Renal cortex interstitium (tissue), 11 donors: ENCODE data around the gene PUM2. TPM values are rescaled to one million over a fixed set of nuclear protein-coding genes. Genes with fewer than 3 reads are reported as not detected.
A peak's percentile ranks its signal among the peaks of the same experiment; 100 is the strongest.

Source experiments
- DNase-seq, 11 donors: peaks; one replicate each; pipeline ENCODE4 v3.0.0-alpha.2; 2013; ENCODE audit warnings: low read depth in 9 of 11, low spot score in 4 of 11; ENCODE audit errors: extremely low read depth in 1 of 11
- polyA plus RNA-seq, 3 donors: library from polyadenylated mRNA; unstranded; fragments of 120-200 nt; gene quantifications; one replicate each; pipeline ENCODE4 v1.2.1, GENCODE V29; 2013; ENCODE audit not compliant: insufficient read length in 3 of 3

The PUM2 gene
- polyA plus RNA-seq, 3 donors, result 99.2 to 112 (median 105) TPM

GRCh38 chr2:20214566-20215182 lies 136.0 kb downstream of the PUM2 start:
- DNase-seq, result no peak

GRCh38 chr2:20213651-20214565 lies 136.7 kb downstream of the PUM2 start:
- DNase-seq, result no peak

DNA sequence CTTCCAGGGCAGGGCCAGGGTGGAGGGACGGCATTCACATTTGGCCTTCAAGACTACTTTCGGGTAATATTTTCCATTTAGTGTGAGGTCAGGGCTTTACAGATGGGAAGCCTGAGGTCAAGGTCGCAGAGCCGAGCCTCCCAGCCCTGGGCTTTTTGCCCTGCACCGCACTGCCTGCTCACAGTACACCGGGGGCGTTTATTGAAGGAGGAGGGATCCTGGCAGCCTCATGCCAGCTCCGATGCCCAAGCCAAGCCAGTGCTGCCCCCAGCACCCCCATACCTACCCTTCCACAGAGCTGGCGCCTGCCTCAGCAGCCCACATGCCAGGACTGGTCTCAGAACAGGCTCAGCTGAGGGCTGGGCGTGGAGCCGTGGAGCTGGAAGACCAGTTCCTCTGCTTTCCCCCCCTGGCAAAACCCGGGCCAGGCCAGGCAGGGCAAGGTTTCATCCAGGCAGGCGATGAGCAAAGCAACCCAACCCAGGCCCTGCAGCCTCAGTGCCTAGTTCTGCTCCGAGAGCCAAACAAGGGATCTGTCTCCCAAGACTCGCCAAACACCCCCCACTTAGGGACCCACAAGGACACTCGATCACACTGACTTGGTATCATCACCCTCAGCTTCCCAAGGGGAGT lies 137.7 kb downstream of the PUM2 start:
- no peak for DNase-seq

DNA sequence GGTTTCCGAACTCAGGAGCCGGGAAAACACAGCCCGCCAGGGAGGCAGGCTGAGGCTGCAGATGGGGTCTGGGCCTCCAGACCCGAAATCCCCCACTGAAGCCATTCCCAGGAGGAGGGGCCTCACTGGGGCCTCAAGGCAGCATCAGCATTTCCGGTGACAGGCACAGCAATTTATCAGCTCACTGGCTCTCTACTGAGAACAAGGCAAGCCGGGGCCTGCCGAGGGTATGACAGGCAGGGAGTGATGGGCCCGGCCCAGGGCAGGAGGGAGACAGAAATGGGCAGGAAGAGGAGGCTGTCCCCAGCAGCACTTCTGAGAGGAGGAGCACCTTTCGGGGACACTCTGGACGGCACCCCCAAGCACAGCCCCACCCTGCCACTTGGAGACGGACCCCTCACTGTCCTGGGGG lies 138.2 kb downstream of the PUM2 start:
- DNase-seq, result peak in 7 of 11 donors; percentile 36 to 81 (median 66)

DNA sequence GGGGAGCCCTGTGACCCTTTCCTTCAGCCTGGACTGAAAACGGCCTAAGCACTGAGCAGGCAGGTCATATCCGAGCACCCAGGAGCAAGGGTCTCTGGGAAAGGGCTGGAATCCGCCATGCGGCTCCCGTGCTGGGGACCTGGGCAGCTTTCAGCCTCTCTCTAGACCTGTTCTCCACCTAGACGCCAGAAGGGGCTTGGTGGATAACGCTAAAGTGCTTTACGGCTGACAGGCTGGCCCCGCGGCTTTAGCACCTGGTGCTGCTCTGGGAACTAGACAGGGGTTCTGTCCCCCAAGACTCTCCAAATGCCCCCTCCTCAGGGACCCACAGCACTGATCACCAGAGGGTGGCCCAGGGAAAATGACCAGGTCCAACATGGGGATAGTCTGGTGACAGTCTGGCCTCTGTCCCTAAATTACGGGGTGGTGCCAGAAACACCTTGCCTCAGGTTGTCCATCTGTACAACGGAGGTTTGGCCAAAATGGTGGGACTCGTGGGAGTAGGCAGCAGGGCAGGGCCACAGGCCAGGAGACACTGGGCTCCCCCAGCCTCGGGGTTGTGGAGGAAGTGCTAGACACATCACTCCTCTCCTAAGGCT lies 138.7 kb downstream of the PUM2 start:
- DNase-seq, result no peak

DNA sequence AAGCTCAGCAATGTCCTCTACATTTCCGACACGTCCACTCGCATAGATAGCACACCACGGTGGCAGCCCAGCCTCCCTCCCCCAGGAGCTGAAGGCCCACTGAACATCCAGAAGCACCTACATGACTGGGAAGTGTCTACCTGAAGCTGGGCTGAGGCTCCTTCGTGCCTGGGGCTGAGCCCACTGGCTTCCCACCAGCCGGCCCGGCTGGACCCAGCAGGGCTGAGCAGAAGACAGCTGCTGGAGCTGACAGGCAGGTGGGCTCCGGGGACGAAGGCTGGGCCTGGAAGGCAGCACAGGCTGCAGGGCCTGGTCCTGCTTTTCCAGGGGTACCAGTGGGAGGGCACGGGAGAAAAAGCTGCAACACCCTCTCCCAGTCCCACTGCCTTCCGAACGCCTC lies 139.2 kb downstream of the PUM2 start:
- no peak for DNase-seq

GRCh38 chr2:20210462-20210861 lies 140.2 kb downstream of the PUM2 start:
- no peak for DNase-seq

GRCh38 chr2:20209373-20210109 lies 141.1 kb downstream of the PUM2 start:
- DNase-seq, result no peak

GRCh38 chr2:20208476-20208859 lies 142.2 kb downstream of the PUM2 start:
- DNase-seq, result no peak

DNA sequence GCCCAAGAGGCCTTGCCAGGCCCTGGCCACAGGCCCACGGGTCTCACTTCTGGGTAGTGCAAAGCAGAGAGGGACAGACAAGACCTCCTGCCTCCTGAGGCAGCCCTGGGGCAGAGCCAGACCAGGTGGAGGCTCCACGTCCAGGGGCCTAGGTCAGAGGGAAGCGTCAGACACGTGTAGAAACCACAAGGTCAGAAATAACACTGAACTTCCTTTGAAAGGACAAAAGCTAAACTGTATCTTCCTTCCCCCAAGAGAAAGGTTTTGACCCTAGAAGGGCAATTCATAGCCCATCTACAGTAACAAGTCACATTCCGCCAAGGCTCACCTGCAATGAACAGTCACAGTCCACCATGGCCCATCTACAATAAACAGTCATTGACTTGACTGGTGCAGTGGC lies 143.6 kb downstream of the PUM2 start:
- no peak for DNase-seq

DNA sequence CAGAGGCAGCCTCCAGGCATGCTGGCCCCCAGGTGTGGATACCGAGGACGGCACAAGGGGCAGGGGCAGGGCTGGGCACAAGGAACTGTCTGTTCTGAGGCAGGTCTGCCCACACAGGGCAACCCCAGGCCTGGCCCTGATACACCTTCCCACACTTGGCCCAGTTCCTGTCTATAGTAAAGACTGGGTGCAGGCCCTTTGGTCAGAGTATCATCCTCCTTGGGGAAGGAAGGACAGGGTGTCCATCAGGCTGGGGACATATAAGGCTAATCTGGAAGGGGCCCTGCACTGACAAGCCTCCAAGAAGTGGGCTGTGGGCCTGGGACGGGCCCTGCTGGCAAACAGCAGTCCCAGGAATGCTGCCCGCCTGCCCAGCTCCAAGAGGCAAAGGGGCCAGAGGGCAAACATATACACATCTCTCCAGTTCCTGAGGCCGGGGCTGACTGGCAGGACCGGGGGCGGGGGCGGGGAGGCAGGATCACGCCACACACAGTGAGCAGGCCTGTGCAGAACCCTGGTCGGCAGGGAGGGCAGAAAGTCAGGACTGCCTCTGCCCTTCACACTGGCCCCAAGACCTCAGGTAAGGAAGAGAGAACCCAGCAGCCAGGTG lies 144.6 kb downstream of the PUM2 start:
- DNase-seq, result no peak

DNA sequence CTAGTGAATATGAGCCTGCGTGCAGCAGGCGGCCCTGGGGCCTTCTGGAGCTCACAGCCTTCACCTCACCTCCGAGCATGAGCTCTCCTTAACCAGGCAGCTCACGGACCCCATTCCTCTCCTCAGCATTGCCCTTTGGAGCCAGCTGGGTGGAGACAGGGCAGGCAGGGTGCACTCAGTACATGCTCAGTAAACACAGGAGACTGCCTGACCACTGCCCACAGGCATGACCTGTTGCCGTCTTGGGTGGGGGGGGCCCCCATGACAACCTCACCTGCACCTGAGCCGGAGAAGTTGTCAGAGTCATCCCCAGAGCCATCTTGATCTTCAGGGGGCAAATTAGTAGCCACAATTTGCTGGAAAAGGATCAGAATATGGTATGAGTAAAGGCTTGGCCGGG lies 145.6 kb downstream of the PUM2 start:
- DNase-seq, result no peak

- DNase-seq, result no peak
Observed at GRCh38 chr2:20203521-20204225, 147.0 kb downstream of the PUM2 start.

DNA sequence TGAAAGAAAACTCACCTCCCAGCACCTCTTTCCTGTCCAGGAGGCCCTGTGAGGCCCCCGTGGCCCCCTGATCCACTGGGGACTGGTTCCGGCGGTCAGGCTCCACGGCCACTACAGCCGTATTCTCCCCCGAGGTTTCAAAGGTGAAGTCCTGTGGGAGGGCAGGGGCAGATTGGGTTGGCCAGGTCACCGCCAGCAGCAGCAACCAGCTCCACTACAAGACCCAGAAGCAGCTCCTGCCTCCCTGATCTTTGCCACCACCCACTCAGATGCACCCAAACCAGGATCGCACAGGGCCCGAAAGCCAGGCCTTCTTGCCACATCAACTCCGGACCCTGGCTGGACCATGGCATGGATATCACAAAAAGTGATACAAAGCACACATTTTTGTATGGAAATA lies 147.6 kb downstream of the PUM2 start:
- DNase-seq, result no peak

DNA sequence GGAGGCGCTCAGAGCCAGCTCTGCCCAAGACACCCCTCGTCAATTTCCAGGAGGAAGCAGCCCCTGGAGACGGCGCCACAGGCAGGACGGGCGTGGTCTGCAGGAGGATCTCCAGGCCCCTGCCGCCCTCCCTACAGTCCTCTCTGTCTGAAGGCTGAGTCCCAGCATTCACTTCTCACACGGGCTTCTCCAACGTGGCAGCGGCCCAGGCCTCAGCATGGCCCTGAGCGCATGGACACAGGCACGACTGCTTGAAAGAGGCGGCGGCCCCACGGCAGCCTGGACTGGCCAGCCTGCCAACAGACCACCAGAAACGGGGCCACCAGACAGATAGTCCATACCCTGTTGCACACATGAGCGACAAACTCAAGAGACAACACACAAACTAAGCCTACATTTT lies 149.0 kb downstream of the PUM2 start:
- DNase-seq, result no peak

DNA sequence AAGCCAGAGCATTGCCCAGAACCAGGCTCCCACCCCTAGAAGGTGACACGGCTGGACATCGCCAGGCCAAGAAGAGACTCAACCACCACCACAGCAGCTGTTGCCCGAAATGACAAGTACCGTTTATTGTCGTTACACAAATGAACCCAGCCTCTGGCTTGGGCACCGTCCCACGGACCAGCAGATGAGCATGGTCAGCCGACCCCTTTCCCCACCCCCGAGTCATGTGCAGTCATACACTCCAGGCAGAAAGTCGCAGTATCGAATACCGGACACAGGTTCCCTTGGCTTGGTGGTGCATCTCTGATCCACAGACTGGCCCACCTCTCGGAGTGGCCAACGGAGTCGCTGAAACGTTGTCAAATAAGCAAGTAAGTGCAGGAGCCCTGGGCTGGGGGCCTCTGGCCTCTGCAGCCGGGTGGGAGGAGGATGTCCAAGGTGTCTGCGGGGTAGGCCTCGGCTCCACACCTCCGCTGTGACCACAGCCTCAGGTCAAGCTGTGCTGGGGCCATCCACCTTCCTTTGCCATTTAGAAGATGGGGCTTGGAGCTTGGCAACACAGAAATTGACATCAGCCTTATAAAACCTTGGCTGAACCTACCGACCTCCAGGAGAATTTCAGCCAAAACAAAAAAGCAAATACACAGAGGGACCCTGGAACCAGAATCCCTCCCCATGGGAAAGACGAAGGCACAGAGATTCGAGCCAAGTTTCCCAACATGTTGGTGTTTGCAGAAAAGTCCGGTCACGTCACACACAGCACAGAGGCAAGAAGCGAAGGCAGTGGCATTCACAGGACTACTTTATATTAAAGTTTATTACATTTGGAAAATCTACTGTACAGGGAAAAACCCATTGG lies 149.7 kb downstream of the PUM2 start:
- DNase-seq, result no peak

- DNase-seq, result no peak
Observed at GRCh38 chr2:20199633-20200270, 150.9 kb downstream of the PUM2 start.
